HG03097 (cell line): Measurements from ENCODE around the gene UBAC2.
"Not testable (repeated sequence)": the region's sequence is repeated elsewhere in the genome, so short reads cannot be mapped to it uniquely, and the experiment has no call there.

ENCODE experiments used
- ATAC-seq: cut with Tn5 transposase; IDR thresholded peaks from one replicate; pipeline ENCODE4 v1.9.1; 2021; ENCODE audit not compliant: unreplicated experiment, low FRiP score

UBAC2 gene

DNA sequence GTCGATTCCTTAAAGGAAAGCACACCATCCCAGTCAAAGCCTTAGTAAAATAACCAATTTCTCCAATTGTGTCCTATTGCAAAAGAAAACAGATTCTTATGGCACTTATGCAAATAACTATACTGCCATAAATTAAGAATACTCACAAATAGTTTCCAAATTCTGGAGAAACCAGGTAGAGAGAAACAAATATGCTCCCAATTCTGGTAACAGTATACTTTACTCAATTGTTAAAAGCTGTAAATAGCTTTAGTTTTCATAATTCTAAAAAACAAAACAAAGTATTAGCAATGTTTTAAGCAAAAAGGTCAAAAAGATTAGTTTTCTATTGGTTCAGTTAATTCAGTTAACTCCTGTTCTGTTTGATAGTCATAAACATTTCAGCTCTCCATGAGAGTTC lies 18.2 kb upstream of the UBAC2 start:
- ATAC-seq, result no peak

DNA sequence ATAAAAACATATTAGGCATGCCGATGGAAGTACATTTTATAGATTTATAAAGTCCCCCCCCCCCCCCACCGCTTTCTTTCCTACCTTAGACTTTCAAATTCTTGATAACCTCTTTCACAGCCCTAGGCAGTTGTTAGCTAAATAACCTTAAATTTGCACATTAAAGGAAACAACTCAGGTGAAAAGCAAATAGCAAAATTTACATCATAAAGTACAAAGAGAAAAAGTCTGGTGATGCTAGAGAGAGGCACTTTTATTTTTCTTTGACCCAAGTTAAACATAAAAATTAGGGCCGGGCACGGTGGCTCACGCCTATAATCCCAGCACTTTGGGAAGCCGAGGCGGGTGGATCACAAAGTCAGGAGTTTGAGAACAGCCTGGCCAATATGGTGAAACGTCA lies 15.0 kb upstream of the UBAC2 start:
- no peak for ATAC-seq

DNA sequence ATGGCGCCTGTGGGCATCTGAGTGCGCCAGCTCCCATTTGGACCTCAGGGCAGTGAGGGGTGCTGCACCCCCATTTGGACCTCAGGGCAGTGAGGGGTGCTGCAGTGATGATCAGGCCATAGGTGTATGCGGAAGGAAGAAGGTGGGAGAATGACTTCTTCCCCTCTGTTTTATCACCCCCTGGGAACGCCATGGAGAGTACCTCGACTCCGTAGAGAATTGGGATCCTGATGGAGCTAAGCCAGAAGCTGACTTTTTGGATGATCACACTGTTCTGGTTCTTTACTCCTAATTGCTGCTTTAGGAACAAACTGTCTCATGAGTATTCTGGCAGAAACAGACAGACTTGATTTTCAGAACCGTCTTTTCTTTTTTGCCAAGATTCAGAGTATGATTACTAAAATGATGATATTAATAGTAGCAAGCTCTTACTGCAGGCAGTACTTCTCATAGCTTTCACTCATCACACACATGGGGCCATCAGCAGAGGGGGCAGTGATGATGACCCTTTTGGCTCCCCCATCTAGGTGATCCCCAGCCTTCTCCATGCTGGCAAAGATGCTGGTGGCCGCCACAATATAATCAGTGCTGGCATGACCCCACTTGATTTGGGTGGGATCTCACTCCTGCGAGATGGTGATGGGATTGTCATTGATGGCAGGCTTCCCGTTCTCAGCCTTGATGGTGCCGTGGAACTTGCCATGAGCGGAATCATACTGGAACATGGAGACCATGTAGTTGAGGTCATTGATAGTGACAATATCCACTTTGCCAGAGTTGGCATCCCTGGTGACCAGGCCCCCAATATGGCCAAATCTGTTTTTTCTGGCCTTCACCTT lies 10.3 kb upstream of the UBAC2 start:
- ATAC-seq, result no peak

DNA sequence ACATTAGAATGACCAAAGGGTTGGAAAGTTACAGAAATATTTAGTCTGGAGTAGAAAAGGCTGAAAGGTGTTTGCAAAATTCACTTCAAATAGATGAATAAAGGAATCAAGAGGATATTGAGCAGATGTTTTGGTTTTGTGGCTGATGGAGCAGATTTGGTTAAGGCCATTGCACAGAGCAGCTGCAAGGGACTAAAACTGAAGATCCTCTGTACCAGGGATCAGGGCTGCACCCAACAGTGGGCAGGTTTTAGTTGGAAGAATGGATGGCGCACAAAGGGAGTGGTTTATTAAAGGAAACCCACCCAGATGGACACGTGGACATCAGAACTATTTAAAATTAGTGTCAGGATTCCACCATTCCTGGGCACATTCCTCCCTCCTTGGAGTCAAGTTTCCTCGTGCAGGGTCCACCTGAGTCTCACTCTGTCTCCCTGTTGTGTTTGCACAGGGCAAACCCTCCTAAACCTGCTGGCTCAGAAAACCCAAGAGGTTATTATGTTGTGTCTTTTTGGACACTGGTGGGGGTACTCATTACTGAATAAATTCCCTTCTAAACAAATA lies 9.2 kb upstream of the UBAC2 start:
- no peak for ATAC-seq

DNA sequence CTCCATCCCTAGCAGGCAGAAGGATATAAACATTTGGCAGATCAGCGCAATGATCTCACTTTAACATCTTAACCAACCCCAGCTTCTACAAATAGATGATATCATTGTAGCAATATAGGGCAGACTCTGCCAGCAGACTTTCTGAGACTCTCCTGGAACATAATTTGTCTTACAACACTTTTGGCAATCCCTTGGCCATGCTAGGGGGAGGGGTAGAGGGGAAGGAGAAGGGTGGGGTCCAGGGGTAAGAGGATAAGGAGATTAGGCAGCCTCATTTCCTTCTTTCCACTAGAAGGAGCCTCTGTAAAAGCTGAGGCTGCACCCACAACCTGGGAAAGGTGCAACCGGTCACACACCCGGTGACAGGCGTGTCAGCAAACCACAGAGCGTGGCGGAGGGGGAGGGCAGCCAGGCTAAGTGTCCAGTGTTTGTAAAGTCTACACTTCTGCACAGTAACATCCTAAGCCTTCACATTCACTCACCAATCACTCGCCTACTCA lies 8.7 kb upstream of the UBAC2 start:
- ATAC-seq, result no peak

DNA sequence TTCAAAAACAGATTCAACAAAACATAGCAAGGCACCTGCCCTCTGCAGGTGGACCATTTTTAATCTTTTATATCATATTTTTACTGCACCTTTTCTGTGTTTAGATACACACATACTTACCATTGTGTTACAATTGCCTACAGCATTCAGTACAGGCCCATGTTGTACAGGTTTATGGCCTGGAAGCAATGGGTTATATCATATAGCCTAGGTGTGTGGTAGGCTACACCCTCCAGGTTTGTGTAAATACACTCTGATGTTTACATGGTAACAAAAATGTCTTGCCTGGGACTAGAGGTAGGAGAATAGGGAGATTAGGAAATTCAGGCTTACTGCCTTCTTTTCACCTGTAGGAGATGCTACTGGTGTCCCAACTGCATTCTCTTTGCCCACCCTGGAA lies 8.2 kb upstream of the UBAC2 start:
- no peak for ATAC-seq

DNA sequence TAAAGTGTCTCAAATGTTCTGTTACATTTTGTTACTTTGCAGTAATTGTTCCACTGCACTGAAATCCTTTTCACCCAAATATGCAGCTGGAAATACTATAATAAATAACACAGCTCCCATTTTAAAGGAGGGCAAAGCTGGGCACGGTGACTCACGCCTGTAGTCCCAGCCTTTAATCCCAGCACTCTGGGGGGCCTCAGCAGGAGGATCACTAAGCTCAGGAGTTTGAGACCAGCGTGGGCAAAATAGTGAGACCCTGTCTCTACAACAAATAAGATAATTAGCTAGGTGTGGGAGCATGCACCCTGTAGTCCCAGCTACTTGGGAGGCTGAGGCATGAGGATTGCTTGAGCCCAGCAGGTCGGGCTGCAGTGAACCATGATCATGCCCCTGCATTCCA lies 7.5 kb upstream of the UBAC2 start:
- ATAC-seq, result no peak

DNA sequence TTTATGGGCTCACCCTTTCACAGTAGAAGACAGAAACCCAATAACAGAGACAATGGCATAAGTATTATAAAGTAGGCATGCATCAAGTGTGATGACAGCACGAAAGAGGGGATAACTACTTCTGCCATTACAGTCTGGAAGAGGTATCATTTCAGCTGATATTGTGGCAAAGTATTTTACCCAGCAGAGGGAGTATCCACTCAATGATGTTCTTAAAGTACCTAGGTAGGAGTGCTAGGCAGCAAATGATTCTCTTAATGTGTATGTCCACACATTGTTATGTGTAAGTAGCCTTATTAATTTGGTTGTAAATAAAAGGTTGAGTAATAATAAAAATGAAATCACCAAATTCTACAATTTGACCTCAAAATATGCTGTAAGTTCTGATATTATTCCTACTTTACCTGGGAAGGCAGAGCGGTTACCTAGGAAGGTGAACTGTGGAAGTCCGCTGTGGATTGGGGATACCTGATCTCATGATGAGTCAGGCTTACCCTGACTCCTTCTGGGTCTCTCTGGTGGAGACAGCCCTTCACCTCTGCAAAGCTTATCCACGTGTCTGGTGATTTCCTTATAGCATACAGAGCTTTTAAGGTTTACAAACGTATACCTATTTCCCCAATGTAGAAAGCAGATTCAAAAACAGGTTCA lies 4.1 kb upstream of the UBAC2 start:
- no peak for ATAC-seq

DNA sequence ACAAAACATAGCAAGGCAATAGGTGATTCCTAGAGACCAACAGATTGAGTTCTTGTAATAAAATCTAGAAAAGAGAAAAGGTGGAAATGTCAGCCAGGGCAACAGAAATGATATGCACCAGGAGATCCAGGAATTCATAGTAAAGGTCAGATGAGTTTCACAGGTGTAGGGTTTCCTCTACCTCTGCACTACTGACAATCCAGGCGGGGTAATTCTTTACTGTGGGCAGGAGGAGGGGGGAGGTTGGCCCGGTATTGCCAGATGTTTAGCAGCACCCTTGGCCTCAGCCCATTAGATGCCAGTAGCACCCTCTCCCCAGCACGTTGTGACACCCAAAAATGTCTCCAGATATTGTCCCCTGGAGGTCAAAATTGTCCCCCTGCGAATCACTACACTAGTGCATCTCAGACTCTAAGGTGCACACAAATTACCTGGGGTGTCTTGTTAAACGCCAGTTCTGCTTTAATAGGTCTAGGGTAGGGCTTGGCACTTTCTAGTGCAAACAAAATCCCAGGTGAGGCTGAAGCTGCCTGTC lies 3.5 kb upstream of the UBAC2 start:
- no peak for ATAC-seq

DNA sequence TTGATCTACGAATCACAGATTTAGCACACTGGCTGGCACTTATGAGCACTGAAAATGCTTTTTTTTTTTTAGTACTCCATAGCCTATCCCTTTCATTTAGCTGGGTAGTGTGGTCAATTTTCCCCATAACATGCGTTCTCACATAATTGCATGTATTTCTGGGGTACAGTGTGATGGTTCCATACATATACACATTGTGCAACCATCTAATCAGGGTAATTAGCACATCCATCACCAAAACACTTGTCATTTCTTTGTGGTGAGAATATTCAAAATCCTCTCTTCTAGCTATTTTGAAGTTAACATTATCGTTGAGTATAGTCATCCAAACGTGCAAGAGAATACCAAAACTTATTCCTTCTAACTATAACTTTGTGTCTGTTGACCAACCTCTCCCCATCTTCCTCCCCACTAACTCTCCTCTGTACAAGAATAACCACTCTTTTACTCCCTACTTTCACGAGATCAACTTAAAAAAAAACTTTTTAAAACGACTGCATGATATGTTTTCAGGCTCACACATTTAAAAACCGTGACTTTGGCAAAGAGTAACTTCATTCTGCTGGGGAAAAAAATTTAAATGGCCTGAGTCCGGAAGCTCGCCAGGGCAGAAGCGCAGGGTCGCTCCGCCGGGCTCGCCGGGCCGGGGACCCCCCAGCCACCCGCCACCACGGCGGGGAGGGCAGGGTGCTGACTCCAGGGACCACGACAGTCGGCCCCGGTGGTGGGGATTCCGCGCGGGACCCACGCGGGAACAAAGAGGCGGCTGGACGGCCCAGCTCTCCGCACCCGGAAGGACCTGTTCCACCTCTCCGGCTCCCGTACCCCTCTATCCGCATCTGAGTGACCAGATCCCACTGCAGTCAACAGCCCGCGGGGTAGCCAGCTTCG lies 868 bp upstream of the UBAC2 start:
- peak; percentile 4 for ATAC-seq

DNA sequence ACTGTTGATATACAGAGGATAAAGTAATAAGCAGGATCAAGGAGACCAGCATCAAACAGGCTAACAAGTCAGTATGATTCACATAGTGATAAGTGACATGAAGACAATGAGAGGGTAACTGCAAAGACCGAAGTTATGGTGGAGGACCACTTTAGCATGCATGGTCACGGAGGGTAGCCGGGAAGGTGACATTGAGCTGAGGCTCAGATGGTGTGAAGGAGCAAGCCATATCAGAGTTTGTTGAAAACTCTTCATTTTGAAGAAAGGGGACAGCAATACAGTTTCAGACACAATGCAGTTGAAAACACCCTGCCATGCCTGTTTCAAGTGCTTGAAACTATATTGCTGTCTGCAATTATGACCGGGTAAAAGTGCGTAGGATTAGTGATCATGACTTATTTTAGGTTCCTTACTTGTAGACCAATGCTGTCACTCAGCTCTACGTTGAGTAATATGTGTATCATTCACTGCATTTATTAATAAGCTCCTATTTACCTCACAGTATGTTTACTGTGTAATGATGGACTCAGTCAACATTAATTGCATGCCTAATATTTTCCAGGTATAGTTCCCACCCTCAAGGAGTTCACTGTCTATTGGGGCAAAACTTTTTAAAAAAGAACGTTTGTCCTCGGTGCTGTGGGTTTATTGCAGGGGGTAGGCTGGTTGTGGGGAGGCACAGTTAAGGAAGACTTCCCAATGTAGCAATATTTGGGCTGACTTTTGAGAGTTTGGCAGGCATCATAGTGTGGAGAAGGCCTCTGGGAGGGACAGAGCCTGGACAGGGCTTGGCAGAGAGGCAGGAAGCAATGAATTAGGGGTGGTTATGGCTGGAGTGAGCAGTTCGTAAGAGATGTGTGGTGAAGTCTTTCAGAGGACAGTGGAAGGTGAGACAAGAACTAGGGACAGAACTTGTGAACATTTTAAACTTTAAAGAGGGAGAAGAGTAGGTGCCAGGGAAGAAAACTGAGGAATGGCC lies 3.2 kb downstream of the UBAC2 start:
- no peak for ATAC-seq

DNA sequence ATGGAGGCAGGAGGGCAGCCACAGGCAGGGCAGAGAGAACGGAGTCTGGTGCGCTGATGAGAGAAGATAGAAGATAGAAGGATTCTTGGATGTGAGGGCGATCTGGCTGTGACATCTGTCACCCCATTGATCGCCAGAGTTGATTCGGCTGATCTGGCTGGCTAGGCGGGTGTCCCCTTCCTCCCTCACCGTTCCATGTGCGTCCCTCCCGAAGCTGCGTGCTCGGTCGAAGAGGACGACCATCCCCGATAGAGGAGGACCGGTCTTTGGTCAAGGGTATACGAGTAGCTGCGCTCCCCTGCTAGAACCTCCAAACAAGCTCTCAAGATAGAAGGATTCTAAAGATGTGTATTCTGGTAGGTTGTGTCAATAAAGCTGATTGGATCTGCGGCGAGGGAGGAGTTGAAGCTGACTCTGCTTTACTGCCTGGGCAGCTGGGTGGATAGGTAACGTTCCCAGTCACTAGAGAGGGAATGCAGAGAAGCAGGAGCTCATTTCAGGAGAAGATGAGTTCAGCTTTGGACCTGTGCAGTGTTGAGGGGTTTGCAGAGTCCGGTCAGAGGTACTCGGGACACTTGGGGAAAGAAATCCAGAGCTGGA lies 5.1 kb downstream of the UBAC2 start:
- ATAC-seq, result no peak

DNA sequence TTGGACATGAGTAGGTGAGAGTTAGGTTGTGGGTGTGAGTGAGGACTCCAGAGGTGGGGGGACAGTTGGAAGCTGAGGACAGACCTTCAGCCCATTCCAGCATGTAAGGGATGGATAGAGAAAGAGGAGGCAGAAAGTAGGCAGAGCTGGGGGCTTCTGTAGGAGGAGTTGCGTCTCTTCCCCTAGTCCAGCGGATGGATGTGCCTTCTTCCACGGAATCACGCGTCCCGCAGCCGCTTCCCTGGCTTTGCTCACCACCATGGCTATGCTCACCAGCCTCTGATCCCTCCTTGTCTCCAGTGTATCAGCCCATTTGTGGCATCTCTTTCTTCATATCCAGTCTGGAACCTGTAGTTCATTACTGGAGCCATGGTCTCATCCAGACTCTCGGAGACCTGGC lies 5.6 kb downstream of the UBAC2 start:
- ATAC-seq, result no peak

DNA sequence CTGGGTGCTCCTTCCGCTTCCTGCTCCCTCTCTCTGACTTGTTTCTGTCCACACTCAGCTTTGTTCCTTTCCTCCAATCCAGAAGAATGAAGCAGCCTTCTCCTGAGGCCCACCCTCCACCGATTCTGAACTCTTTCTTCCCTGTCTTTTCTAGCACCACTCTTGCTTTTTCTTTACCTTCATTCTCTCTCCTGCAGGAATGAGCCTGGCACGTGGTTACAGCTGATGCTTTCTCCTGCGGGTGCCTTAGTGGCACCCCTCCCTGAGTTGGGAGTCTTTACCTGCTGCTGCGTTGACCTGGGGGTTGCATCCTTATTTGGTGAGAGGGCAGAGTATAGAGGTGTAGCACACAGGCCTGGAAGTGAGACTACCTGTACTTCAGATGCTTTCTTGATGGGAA lies 6.2 kb downstream of the UBAC2 start:
- ATAC-seq, result no peak

DNA sequence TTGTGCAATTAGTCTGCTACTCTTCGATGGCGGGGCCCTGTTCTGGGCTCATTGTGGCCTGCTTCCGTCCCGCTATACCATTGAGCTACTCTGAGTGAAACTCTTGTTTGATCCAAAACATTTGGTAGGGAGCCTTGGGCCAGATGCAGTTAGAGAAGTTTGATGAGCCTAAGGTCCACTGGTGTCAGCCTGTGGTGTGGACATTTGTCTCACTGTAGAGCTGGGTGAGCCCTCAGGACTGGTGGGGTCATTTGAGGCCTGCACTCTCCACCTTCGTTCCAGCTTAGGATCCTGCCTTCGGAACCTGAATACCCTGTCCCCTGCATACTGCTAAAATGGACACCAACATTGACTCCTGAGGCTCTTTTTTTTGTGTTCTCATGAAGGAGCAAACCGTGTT lies 6.9 kb downstream of the UBAC2 start:
- ATAC-seq, result no peak

DNA sequence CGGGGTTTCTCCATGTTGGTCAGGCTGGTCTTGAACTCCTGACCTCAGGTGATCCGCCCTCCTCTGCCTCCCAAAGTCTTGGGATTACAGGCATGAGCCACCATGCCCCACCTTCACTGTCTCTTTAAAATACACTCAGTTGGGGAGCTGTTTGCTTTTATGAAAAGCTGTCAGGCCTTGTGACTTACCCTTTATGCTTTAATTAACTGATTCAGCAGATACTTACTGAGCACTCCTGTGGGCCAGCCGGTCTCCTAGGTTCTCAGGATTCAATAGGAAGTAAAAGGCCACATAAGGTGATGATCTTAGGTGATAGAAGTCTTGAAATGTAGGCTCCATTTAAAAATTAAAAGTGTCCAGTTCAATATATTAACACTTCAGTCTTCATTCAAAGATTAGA lies 7.5 kb downstream of the UBAC2 start:
- no peak for ATAC-seq

DNA sequence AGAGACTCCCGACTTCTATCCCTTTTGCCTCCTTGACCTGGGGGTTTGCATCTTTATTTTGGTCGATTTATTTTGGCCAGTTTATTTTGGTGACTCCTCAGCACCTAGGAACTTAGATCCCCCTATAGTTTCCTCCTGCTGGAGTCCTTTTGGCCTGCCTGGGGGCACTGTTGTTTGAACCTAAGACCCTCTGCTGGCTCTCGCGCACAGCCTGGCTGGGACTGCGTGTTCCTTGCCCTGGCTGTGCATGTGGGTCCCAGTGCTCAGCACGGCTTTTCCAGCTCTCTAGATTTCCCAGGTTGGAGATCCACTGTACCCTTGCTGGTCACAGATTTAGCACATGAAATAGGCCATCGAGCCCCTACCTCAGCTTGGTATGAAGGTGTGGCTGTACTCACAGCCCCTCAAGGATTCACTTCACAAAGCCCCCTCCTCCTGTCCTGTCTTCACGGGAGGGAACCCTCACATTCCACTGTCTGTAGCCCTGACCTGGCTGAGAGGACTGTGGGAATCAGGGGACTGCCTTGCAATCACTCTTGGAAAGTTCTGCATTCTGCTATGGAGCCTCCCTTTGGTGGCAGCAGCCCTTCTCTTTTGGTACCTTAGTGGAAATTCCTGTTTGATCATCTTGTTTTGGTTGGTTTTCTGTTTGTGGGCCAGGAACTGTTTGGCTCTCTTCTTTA lies 8.3 kb downstream of the UBAC2 start:
- no peak for ATAC-seq

DNA sequence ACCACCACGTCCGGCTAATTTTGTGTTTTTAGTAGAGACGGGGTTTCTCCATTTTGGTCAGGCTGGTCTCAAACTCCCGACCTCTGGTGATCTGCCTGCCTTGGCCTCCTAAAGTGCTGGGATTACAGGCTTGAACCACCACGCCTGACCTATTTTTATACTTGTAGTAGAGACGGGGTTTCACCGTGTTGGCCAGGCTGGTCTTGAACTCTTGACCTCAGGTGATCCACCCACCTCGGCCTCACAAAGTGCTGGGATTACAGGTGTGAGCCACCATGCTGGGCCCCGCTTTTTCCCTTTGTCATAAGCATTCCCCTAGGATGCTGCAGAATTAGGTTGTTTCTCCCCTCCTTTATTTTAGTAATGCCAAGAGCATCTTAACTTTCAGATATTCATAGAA lies 10.0 kb downstream of the UBAC2 start:
- not testable (repeated sequence) for ATAC-seq
